RWPE2 (cell line): Measurements from ENCODE around the gene SOAT2.

Source experiments
- ATAC-seq: fragments of 200-7000 bp; cut with Tn5 transposase; 3 replicates; pipeline ENCODE4 v1.9.1; 2021; ENCODE audit warnings: low read depth
- DNase-seq: peaks from one replicate; pipeline ENCODE4 v3.0.0-alpha.2; 2020; ENCODE audit warnings: low spot score
- H3K27ac ChIP-seq: fragments of 450-650 bp; 2 replicates; pipeline ENCODE4 v1.5.1; 2017; ENCODE audit warnings: mild to moderate bottlenecking; ENCODE audit not compliant: poor library complexity, severe bottlenecking
- H3K27me3 ChIP-seq: fragments of 250-450 bp; sonication (Bioruptor Pico); 2 replicates; pipeline ENCODE4 v1.5.1; 2021; ENCODE audit warnings: mild to moderate bottlenecking, moderate library complexity; ENCODE audit not compliant: insufficient read depth, poor library complexity, severe bottlenecking
- H3K36me3 ChIP-seq: fragments of 250-450 bp; sonication (Bioruptor Pico); 2 replicates; pipeline ENCODE4 v1.5.1; 2020; ENCODE audit warnings: low read depth, mild to moderate bottlenecking, moderate library complexity
- H3K4me1 ChIP-seq: fragments of 250-450 bp; sonication (Bioruptor Pico); 2 replicates; pipeline ENCODE4 v1.5.1; 2021; ENCODE audit warnings: mild to moderate bottlenecking, moderate library complexity; ENCODE audit not compliant: insufficient read depth, poor library complexity, severe bottlenecking
- H3K4me3 ChIP-seq: fragments of 250-450 bp; sonication (Bioruptor Pico); 2 replicates; pipeline ENCODE4 v1.5.1; 2021; ENCODE audit warnings: mild to moderate bottlenecking, moderate library complexity; ENCODE audit not compliant: severe bottlenecking
- H3K9me3 ChIP-seq: fragments of 250-450 bp; sonication (Bioruptor Pico); 2 replicates; pipeline ENCODE4 v1.5.1; 2021; ENCODE audit warnings: mild to moderate bottlenecking, moderate library complexity; ENCODE audit not compliant: severe bottlenecking
- CTCF ChIP-seq: fragments of 450-650 bp; IDR thresholded peaks from one replicate; pipeline ENCODE4 v1.5.1; 2017; ENCODE audit warnings: mild to moderate bottlenecking, moderate library complexity; ENCODE audit not compliant: poor library complexity, severe bottlenecking

SOAT2 gene

GRCh38 chr12:53101931-53102781, 1.1 kb upstream of the SOAT2 start:
- H3K27me3 ChIP-seq, result no peaks in the 10 kb centered on the region
- no peaks in the 10 kb centered on the region for H3K9me3 ChIP-seq
- TF ChIP-seq CTCF, result no peak
- DNase-seq, result no peak
- H3K4me3 ChIP-seq, result no peak overlapping the region
- peaks cover 16% of the 10 kb centered on the region for H3K36me3 ChIP-seq
- ATAC-seq, result no peak
- H3K4me1 ChIP-seq, result peaks cover 11% of the 10 kb centered on the region
- no peak overlapping the region for H3K27ac ChIP-seq

- peaks cover 16% of the 10 kb centered on the region for H3K36me3 ChIP-seq
- no peak for TF ChIP-seq CTCF
- H3K27me3 ChIP-seq, result no peaks in the 10 kb centered on the region
- H3K9me3 ChIP-seq, result no peaks in the 10 kb centered on the region
- DNase-seq (no peak), ATAC-seq (no peak)
- H3K27ac ChIP-seq, result no peak overlapping the region
- H3K4me3 ChIP-seq, result no peak overlapping the region
- peaks cover 9% of the 10 kb centered on the region for H3K4me1 ChIP-seq
Observed at GRCh38 chr12:53103860-53104305, 597 bp downstream of the SOAT2 start.

GRCh38 chr12:53105256-53105655, 2.0 kb downstream of the SOAT2 start:
- Histone ChIP-seq H3K36me3 (peaks cover 10% of the 10 kb centered on the region), H3K4me1 (no peaks in the 10 kb centered on the region)
- no peak for TF ChIP-seq CTCF

GRCh38 chr12:53105712-53106439, 2.6 kb downstream of the SOAT2 start:
- ATAC-seq (no peak), DNase-seq (no peak)
- H3K27me3 ChIP-seq, result no peaks in the 10 kb centered on the region
- H3K27ac ChIP-seq, result no peak overlapping the region
- H3K4me1 ChIP-seq, result no peaks in the 10 kb centered on the region
- peaks cover 5% of the 10 kb centered on the region for H3K36me3 ChIP-seq
- H3K9me3 ChIP-seq, result no peaks in the 10 kb centered on the region
- no peak for TF ChIP-seq CTCF
- H3K4me3 ChIP-seq, result no peak overlapping the region

More at GRCh38 chr12:53105256-53105655, 2.0 kb downstream of the SOAT2 start:
- no peak for DNase-seq
- H3K4me3 ChIP-seq, result no peak overlapping the region
- H3K9me3 ChIP-seq, result no peaks in the 10 kb centered on the region
- no peak overlapping the region for H3K27ac ChIP-seq
- no peak for ATAC-seq
- no peaks in the 10 kb centered on the region for H3K27me3 ChIP-seq
